Ascending aorta (tissue), 2 donors: ENCODE results near the gene ERC1. TPM values are rescaled to one million over a fixed set of nuclear protein-coding genes. Genes with fewer than 3 reads are reported as not detected.

ENCODE experiments used
- DNase-seq, 2 donors: peaks; one replicate each; pipeline ENCODE4 v3.0.0-alpha.2; 2019; ENCODE audit warnings: low spot score in 2 of 2
- H3K27ac ChIP-seq, 2 donors: fragments of 200-600 bp; sonication (generic); one replicate each; pipeline ENCODE4 v1.5.1; 2016 to 2017; ENCODE audit warnings: mild to moderate bottlenecking in 1 of 2
- H3K27me3 ChIP-seq: fragments of 200-600 bp; sonication (generic); one replicate; pipeline ENCODE4 v1.5.1; 2017
- H3K36me3 ChIP-seq, 2 donors: fragments of 200-600 bp; sonication (generic); one replicate each; pipeline ENCODE4 v1.5.1; 2016
- H3K4me1 ChIP-seq, 2 donors: fragments of 200-600 bp; sonication (generic); one replicate each; pipeline ENCODE4 v1.5.1; 2016 to 2017; ENCODE audit warnings: mild to moderate bottlenecking in 1 of 2
- H3K4me3 ChIP-seq, 2 donors: fragments of 200-600 bp; sonication (generic); one replicate each; pipeline ENCODE4 v1.5.1; 2016 to 2017; ENCODE audit warnings: mild to moderate bottlenecking in 1 of 2
- H3K9me3 ChIP-seq, 2 donors: fragments of 200-600 bp; sonication (generic); one replicate each; pipeline ENCODE4 v1.5.1; 2016
- intact Hi-C: fragments of 100-400 bp; cut with DNase I; formaldehyde crosslinking; loops from one replicate; pipeline ENCODE4 v1.15.1; 2023
- total RNA-seq: library from RNA; depleted of rRNA; stranded (reverse); fragments of >200 nt; gene quantifications from one replicate; pipeline ENCODE4 v1.1.0, GENCODE V29; 2016
- TF ChIP-seq, protein P1 (sequence below), 3 experiments: fragments of 200-600 bp in 2 of 3; fragments of 450-650 bp in 1 of 3; sonication (generic) in 2 of 3; IDR thresholded peaks; one replicate each; pipeline ENCODE4 v1.5.1; 2016 to 2019; ENCODE audit warnings: antibody characterized with exemption in 3 of 3, mild to moderate bottlenecking in 1 of 3, moderate library complexity in 1 of 3

ERC1 gene
- total RNA-seq, 1 donor from 2014 or later: 41.4 TPM

- H3K36me3 ChIP-seq: no peaks in the 10 kb centered on the region
- no peak overlapping the region for H3K4me3 ChIP-seq
- H3K27ac ChIP-seq: no peak overlapping the region
- no peaks in the 10 kb centered on the region for H3K9me3 ChIP-seq
- H3K4me1 ChIP-seq: no peaks in the 10 kb centered on the region
- DNase-seq: no peak
- TF ChIP-seq, protein P1, sequence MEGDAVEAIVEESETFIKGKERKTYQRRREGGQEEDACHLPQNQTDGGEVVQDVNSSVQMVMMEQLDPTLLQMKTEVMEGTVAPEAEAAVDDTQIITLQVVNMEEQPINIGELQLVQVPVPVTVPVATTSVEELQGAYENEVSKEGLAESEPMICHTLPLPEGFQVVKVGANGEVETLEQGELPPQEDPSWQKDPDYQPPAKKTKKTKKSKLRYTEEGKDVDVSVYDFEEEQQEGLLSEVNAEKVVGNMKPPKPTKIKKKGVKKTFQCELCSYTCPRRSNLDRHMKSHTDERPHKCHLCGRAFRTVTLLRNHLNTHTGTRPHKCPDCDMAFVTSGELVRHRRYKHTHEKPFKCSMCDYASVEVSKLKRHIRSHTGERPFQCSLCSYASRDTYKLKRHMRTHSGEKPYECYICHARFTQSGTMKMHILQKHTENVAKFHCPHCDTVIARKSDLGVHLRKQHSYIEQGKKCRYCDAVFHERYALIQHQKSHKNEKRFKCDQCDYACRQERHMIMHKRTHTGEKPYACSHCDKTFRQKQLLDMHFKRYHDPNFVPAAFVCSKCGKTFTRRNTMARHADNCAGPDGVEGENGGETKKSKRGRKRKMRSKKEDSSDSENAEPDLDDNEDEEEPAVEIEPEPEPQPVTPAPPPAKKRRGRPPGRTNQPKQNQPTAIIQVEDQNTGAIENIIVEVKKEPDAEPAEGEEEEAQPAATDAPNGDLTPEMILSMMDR (IDR thresholded peaks at IDR 0.05): no peak
- intact Hi-C loops: no loop called here
- H3K27me3 ChIP-seq: no peaks in the 10 kb centered on the region
These were observed 551.6 kb downstream of the ERC1 start for GRCh38 chr12:1542599-1542998.

DNA sequence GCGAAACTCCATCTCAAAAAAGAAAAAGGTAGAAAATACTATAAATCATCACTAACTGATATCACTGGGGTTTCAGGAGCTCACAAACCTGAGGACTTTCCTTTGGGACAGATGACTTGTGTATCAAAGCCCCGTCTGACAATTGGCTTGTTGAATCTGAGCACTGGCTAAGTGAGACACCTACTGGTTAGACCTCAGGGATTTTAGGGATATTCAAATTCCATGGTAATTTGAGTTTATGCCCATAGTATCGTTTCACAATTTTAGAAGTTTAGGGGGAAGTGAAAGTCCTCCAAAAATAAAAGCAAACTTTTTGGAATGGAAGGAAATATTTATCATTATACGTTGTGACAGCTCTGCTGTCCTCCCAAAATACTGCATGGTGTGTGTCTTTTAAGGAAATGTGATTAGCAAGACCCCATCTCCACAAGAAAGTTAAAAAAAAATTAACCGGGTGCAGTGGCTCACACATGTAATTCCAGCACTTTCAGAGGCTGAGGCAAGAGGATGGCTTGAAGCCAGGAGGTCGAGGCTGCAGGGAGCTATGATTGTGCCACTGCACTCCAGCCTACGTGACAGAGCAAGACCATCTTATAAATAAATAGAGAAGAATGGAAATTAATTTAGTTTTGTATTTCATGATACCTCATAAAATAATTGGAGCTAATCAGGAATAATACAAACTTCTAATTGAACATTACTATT, 554.1 kb downstream of the ERC1 start:
- H3K27me3 ChIP-seq: no peaks in the 10 kb centered on the region
- no peaks in the 10 kb centered on the region for H3K9me3 ChIP-seq
- no peak overlapping the region for H3K4me3 ChIP-seq
- H3K36me3 ChIP-seq: no peaks in the 10 kb centered on the region
- no peak for DNase-seq
- TF ChIP-seq, protein P1 (IDR thresholded peaks at IDR 0.05): peak in 1 of 3 experiments; percentile 36
- intact Hi-C loops: no loop called here
- H3K4me1 ChIP-seq: no peaks in the 10 kb centered on the region
- H3K27ac ChIP-seq: no peak overlapping the region

Other genes with a start within 250 kb of the ERC1 start
- 178 TPM for gene WNK1, start 238.6 kb upstream of the ERC1 start, total RNA-seq
- gene RAD52, start 41.5 kb upstream of the ERC1 start, total RNA-seq: 175 TPM